AG04450 (cell line): ENCODE data around the gene FGGY. TPM values are rescaled to one million over a fixed set of nuclear protein-coding genes. Genes with fewer than 3 reads are reported as not detected.
"Not testable (repeated sequence)": the region's sequence is repeated elsewhere in the genome, so short reads cannot be mapped to it uniquely, and the experiment has no call there.

Source experiments
- CTCF ChIA-PET: fragments of 300-600, 350-600 bp; formaldehyde crosslinking; extraction: SDS; loops from one replicate; lab custom pipeline; 2022; ENCODE audit warnings: antibody characterized with exemption, inconsistent platforms; lab: Charles Lee
- POLR2A ChIA-PET: fragments of 350-600 bp; formaldehyde crosslinking; extraction: SDS; loops from one replicate; lab custom pipeline; 2021; ENCODE audit warnings: antibody characterized with exemption, inconsistent platforms; lab: Yijun Ruan, JAX
- DNase-seq: peaks from one replicate; pipeline ENCODE4 v3.0.0-alpha.2; 2011; ENCODE audit warnings: low read depth, low spot score
- H3K27ac ChIP-seq: one replicate; pipeline ENCODE4 v1.5.1; 2012; ENCODE audit warnings: low read depth, low read length, control low read depth
- H3K27me3 ChIP-seq: one replicate; pipeline ENCODE4 v1.6.0; 2012; ENCODE audit warnings: low read length; ENCODE audit not compliant: control insufficient read depth, insufficient read depth
- H3K4me3 ChIP-seq: 2 replicates; pipeline ENCODE4 v1.5.1; 2011; ENCODE audit warnings: mild to moderate bottlenecking, low read depth, low read length, control low read depth
- H3K9me3 ChIP-seq: 2 replicates; pipeline ENCODE4 v1.5.1; 2012; ENCODE audit warnings: low read length; ENCODE audit not compliant: control insufficient read depth, insufficient read depth
- polyA plus RNA-seq: library from polyadenylated mRNA; depleted of rRNA; stranded (reverse); fragments of >200 nt; gene quantifications from 2 replicates; pipeline ENCODE4 v1.2.3, GENCODE V29; 2011
- TF ChIP-seq, protein P1 (sequence below): IDR thresholded peaks from 2 replicates; pipeline ENCODE4 v1.5.1; 2011; ENCODE audit warnings: low read depth, low read length, control low read depth, inconsistent platforms

The FGGY gene
- polyA plus RNA-seq, 1 experiment = 11.8 TPM

DNA sequence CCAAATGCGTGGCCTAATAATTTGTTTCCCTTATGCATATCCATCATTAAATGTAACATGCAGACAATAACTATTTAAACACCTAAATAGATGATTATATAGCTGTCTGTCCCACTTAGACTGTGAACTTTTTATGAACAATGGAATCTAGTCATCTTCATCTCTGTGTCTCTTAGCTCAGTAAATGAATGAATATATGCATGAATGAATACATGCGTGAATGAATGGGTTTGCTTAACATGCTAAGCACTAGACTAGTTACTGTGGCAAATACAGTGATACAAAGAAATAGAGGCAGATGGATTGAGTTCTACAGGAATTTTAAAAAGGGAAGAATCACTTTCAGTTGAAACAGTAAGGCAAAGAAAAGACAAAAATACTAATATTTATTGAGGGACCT, 232.0 kb downstream of the FGGY start:
- POLR2A ChIA-PET = no interaction called here

DNA sequence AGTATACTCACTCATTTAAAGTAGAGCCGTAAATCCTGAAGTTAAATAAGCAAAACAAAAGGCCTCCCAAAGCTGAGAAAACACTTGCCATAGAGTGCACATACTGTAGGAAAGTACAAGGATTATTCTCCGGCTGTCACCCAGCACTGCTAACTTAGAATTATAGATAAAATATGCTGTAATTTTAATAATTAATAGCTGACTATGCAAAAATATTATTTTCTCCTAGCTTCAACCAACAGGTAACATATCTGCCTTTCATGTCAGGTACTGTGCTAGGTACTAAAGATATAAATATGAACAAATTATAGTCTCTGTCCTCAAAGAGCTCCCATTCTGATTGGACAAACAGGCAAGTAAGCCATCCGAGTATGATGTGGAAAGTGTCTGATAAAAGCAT, 233.2 kb downstream of the FGGY start:
- TF ChIP-seq, protein P1, sequence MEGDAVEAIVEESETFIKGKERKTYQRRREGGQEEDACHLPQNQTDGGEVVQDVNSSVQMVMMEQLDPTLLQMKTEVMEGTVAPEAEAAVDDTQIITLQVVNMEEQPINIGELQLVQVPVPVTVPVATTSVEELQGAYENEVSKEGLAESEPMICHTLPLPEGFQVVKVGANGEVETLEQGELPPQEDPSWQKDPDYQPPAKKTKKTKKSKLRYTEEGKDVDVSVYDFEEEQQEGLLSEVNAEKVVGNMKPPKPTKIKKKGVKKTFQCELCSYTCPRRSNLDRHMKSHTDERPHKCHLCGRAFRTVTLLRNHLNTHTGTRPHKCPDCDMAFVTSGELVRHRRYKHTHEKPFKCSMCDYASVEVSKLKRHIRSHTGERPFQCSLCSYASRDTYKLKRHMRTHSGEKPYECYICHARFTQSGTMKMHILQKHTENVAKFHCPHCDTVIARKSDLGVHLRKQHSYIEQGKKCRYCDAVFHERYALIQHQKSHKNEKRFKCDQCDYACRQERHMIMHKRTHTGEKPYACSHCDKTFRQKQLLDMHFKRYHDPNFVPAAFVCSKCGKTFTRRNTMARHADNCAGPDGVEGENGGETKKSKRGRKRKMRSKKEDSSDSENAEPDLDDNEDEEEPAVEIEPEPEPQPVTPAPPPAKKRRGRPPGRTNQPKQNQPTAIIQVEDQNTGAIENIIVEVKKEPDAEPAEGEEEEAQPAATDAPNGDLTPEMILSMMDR = no peak
- no peak overlapping the region for H3K4me3 ChIP-seq
- H3K27me3 ChIP-seq = no peaks in the 10 kb centered on the region
- H3K9me3 ChIP-seq = no peaks in the 10 kb centered on the region; the same call in 1 of the 2 replicates
- no peak overlapping the region for H3K27ac ChIP-seq
- ChIA-PET POLR2A (no interaction called here), CTCF (no interaction called here)
- no peak for DNase-seq

More for the DNA sequence above, 232.0 kb downstream of the FGGY start:
- TF ChIP-seq, protein P1 = no peak
- no peak for DNase-seq
- Histone ChIP-seq H3K4me3 (no peak overlapping the region), H3K27me3 (no peaks in the 10 kb centered on the region), H3K27ac (no peak overlapping the region), H3K9me3 (peaks cover 3% of the 10 kb centered on the region; the same call in 1 of the 2 replicates)
- CTCF ChIA-PET = no interaction called here

DNA sequence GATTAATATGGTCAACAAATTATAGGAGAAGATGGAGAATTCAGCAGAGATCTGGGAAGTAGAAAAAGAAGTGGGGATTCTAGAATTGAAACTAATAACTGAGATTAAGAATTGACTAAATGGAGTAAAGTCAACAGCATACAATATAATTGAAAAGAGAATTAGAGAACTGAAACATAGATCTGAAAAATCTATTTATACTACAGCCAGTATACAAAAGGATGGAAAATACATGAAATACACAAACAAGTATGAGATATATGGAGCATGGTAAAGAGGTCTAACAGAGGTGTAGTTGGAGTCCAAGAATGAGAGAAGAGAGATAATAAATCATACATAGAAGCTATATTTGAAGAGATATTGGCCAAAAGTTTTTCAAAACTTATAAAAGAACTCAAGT, 235.2 kb downstream of the FGGY start:
- no peaks in the 10 kb centered on the region for H3K27me3 ChIP-seq
- DNase-seq = no peak
- no peak overlapping the region for H3K4me3 ChIP-seq
- H3K27ac ChIP-seq = no peak overlapping the region
- CTCF ChIA-PET = no interaction called here
- H3K9me3 ChIP-seq = no peaks in the 10 kb centered on the region; the same call in 1 of the 2 replicates
- TF ChIP-seq, protein P1 = no peak
- POLR2A ChIA-PET = no interaction called here

DNA sequence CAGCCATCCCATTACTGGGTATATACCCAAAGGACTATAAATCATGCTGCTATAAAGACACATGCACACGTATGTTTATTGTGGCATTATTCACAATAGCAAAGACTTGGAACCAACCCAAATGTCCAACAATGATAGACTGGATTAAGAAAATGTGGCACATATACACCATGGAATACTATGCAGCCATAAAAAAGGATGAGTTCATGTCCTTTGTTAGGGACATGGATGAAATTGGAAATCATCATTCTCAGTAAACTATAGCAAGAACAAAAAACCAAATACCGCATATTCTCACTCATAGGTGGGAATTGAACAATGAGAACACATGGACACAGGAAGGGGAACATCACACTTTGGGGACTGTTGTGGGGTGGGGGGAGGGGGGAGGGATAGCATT, 241.6 kb downstream of the FGGY start:
- H3K27ac ChIP-seq, CTCF ChIA-PET, H3K27me3 ChIP-seq, H3K9me3 ChIP-seq, H3K4me3 ChIP-seq, DNase-seq, POLR2A ChIA-PET: not testable (repeated sequence)

DNA sequence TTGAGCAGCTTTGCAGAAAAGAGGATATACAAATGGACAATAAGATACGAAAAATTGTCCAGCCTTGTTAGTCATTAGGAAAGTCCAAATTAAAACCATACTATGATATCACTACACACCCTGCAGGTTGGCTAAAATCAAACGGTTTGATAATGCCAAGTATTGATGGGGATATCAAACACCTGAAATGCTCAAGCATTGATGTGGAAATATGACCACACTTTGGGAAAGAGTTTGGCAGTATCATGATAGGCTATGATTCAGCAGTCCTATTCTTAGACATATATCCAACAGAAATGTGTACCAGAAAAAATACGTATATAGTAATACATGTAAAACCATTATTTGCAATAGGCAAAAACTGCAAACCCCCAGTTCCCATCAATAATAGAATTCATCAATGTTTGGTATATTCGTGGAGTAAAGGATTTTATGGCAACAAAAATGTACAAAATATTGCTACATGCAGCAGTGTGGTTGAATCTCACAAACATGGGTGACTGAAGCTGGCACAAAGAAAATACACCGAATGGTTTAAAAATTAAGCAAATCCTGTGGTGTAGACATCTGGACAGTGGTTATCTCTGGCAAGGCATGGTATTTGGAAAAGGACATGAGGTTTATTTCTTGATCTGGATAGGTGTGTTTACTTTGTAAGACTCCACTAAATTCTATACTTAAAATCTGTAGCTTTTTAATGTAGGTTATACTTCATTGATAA, 243.2 kb downstream of the FGGY start:
- CTCF ChIA-PET = no interaction called here
- no peaks in the 10 kb centered on the region for H3K9me3 ChIP-seq
- TF ChIP-seq, protein P1 = no peak
- no peak for DNase-seq
- H3K27me3 ChIP-seq = no peaks in the 10 kb centered on the region
- POLR2A ChIA-PET = no interaction called here
- no peak overlapping the region for H3K27ac ChIP-seq
- no peak overlapping the region for H3K4me3 ChIP-seq
